ENCODE measurements around the gene STUB1.

DNA sequence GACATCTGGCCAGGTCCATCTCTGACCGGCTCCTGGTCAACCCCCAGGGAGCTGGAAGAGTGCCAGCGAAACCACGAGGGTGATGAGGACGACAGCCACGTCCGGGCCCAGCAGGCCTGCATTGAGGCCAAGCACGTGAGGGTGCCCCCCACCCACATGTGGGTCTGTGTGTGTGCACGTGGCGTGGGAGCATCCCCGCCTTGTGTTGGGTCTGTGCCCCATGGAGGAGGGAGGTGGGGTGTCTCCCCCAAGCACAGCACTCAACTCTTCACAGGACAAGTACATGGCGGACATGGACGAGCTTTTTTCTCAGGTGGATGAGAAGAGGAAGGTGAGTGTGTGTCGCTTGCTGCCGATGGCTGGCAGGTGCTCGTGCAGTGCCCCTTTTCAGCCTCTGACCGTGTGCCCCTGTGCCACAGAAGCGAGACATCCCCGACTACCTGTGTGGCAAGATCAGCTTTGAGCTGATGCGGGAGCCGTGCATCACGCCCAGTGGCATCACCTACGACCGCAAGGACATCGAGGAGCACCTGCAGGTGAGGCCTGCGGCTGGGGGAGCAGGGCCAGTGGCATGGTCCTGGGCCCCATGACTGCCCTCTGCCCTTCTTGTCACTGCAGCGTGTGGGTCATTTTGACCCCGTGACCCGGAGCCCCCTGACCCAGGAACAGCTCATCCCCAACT, 1.7 kb downstream of the STUB1 start:
- TF ChIP-seq, protein P1, sequence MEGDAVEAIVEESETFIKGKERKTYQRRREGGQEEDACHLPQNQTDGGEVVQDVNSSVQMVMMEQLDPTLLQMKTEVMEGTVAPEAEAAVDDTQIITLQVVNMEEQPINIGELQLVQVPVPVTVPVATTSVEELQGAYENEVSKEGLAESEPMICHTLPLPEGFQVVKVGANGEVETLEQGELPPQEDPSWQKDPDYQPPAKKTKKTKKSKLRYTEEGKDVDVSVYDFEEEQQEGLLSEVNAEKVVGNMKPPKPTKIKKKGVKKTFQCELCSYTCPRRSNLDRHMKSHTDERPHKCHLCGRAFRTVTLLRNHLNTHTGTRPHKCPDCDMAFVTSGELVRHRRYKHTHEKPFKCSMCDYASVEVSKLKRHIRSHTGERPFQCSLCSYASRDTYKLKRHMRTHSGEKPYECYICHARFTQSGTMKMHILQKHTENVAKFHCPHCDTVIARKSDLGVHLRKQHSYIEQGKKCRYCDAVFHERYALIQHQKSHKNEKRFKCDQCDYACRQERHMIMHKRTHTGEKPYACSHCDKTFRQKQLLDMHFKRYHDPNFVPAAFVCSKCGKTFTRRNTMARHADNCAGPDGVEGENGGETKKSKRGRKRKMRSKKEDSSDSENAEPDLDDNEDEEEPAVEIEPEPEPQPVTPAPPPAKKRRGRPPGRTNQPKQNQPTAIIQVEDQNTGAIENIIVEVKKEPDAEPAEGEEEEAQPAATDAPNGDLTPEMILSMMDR (IDR thresholded peaks at IDR 0.05), result no peak
- TF ChIP-seq EZH2 (IDR thresholded peaks at IDR 0.05; ENCODE audit: borderline replicate concordance, insufficient read depth, low read depth, low read length, poor library complexity, severe bottlenecking), result no peak

Data from B cell (primary cell).